Astrocyte (in vitro differentiated cells and primary cell): Measurements from ENCODE around the gene SNX10. TPM values are rescaled to one million over a fixed set of nuclear protein-coding genes. Genes with fewer than 3 reads are reported as not detected.

Experiments
- DNase-seq: peaks from one replicate; pipeline ENCODE4 v3.0.0-alpha.2; 2010; ENCODE audit warnings: low read depth
- FAIRE-seq: peaks from 2 replicates; lab custom pipeline; 2011; peaks lifted over from hg19 to GRCh38; lab: Jason Lieb, UNC
- H2AFZ ChIP-seq: 2 replicates; pipeline ENCODE4 v1.6.0; 2012; ENCODE audit warnings: low read depth, low read length, inconsistent platforms
- H3K27ac ChIP-seq: 2 replicates; pipeline ENCODE4 v1.5.1; 2011; ENCODE audit warnings: low read depth, low read length, inconsistent platforms
- H3K27me3 ChIP-seq: 2 replicates; pipeline ENCODE4 v1.6.0; 2011; ENCODE audit warnings: low read length, inconsistent platforms; ENCODE audit not compliant: insufficient read depth
- H3K36me3 ChIP-seq: 2 replicates; pipeline ENCODE4 v1.5.1; 2011; ENCODE audit warnings: low read length, inconsistent platforms; ENCODE audit not compliant: insufficient read depth
- H3K4me1 ChIP-seq: 2 replicates; pipeline ENCODE4 v1.5.1; 2011; ENCODE audit warnings: low read length, inconsistent platforms; ENCODE audit not compliant: insufficient read depth
- H3K4me2 ChIP-seq: 2 replicates; pipeline ENCODE4 v1.6.0; 2012; ENCODE audit warnings: low read length, inconsistent platforms
- H3K4me3 ChIP-seq: 2 replicates; pipeline ENCODE4 v1.5.1; 2011; ENCODE audit warnings: low read depth, mild to moderate bottlenecking, low read length, inconsistent platforms; ENCODE audit not compliant: insufficient read depth
- H3K79me2 ChIP-seq: 2 replicates; pipeline ENCODE4 v1.6.0; 2012; ENCODE audit warnings: mild to moderate bottlenecking, low read length, inconsistent platforms; ENCODE audit not compliant: insufficient read depth
- H3K9ac ChIP-seq: 2 replicates; pipeline ENCODE4 v1.6.0; 2012; ENCODE audit warnings: mild to moderate bottlenecking, low read length, inconsistent platforms
- H3K9me3 ChIP-seq: 2 replicates; pipeline ENCODE4 v1.5.1; 2012; ENCODE audit warnings: low read depth, mild to moderate bottlenecking, low read length, inconsistent platforms; ENCODE audit not compliant: insufficient read depth
- H4K20me1 ChIP-seq: 2 replicates; pipeline ENCODE4 v1.6.0; 2012; ENCODE audit warnings: low read length, inconsistent platforms; ENCODE audit not compliant: insufficient read depth
- H3K27ac Mint-ChIP-seq: one replicate; pipeline ENCODE4 v1.8.0; 2021; ENCODE audit warnings: mild to moderate bottlenecking, mixed read lengths; ENCODE audit not compliant: unreplicated experiment
- H3K27me3 Mint-ChIP-seq: one replicate; pipeline ENCODE4 v1.8.0; 2021; ENCODE audit warnings: low read depth, mixed read lengths; ENCODE audit not compliant: unreplicated experiment
- H3K36me3 Mint-ChIP-seq: one replicate; pipeline ENCODE4 v1.8.0; 2021; ENCODE audit warnings: low read depth, mixed read lengths; ENCODE audit not compliant: unreplicated experiment
- H3K4me1 Mint-ChIP-seq: one replicate; pipeline ENCODE4 v1.8.0; 2021; ENCODE audit warnings: low read depth, mixed read lengths; ENCODE audit not compliant: unreplicated experiment
- H3K4me3 Mint-ChIP-seq: one replicate; pipeline ENCODE4 v1.8.0; 2021; ENCODE audit warnings: mild to moderate bottlenecking, moderate library complexity, mixed read lengths; ENCODE audit not compliant: unreplicated experiment
- H3K9me3 Mint-ChIP-seq: one replicate; pipeline ENCODE4 v1.8.0; 2021; ENCODE audit warnings: mild to moderate bottlenecking, mixed read lengths; ENCODE audit not compliant: unreplicated experiment
- EZH2 ChIP-seq: IDR thresholded peaks from 2 replicates; pipeline ENCODE4 v1.6.1; 2012; ENCODE audit warnings: mild to moderate bottlenecking, low read length, inconsistent platforms; ENCODE audit not compliant: insufficient read depth
- total RNA-seq: library from RNA; stranded (reverse); gene quantifications from 2 replicates; pipeline ENCODE4 v1.2.1, GENCODE V29; 2021
- TF ChIP-seq, protein P1 (sequence below): IDR thresholded peaks from 2 replicates; pipeline ENCODE4 v1.5.1; 2011; ENCODE audit warnings: low read depth, mild to moderate bottlenecking, inconsistent platforms, low read length, moderate library complexity; ENCODE audit not compliant: insufficient read depth

SNX10 gene
- total RNA-seq, 1 donor from 2014 or later = 5.4 TPM

DNA sequence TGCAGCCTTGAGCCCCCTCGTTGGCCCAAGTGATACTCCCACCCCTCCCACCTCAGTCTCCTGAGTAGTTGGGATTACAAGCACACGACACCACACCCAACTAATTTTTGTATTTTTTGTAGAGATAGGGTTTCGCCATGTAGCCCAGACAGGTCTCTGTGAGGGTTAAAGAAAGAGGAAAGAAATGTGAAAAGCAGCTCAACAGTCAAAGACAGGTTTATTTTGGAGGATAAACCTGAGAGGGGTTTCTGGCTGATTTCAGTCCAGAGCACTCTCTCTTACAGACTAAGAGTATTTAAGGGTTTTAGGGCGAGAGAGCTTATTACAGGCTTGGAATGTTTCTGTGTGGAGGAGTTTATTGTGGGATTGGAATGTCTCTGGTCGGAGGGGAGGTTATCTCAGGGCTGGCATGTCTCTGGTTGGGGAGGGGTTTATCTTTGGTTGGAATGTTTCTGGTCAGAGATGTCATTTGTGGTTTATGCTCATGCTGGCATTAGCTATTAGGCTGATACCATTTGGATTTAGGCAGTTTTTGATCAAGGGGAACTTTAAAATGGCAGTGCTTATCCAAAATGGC is 26.1 kb upstream of the SNX10 start:
- no peaks in the 10 kb centered on the region for H3K79me2 ChIP-seq
- H3K9ac ChIP-seq = no peak overlapping the region
- no peak for FAIRE-seq
- no peaks in the 10 kb centered on the region for H3K4me1 ChIP-seq
- Mint-ChIP-seq H3K27ac (peak overlapping the region; percentile 93), H3K36me3 (no peaks in the 10 kb centered on the region), H3K4me1 (peaks cover 8% of the 10 kb centered on the region), H3K9me3 (peaks cover 14% of the 10 kb centered on the region), H3K4me3 (peak overlapping the region; percentile 34), H3K27me3 (no peaks in the 10 kb centered on the region)
- no peak overlapping the region for H3K4me3 ChIP-seq
- H4K20me1 ChIP-seq = no peaks in the 10 kb centered on the region
- peaks cover 4% of the 10 kb centered on the region for H3K9me3 ChIP-seq
- H2AFZ ChIP-seq = no peak overlapping the region
- H3K27me3 ChIP-seq = no peaks in the 10 kb centered on the region
- H3K36me3 ChIP-seq = no peaks in the 10 kb centered on the region
- DNase-seq = no peak
- H3K4me2 ChIP-seq = no peak overlapping the region
- no peak overlapping the region for H3K27ac ChIP-seq
- TF ChIP-seq, protein P1, sequence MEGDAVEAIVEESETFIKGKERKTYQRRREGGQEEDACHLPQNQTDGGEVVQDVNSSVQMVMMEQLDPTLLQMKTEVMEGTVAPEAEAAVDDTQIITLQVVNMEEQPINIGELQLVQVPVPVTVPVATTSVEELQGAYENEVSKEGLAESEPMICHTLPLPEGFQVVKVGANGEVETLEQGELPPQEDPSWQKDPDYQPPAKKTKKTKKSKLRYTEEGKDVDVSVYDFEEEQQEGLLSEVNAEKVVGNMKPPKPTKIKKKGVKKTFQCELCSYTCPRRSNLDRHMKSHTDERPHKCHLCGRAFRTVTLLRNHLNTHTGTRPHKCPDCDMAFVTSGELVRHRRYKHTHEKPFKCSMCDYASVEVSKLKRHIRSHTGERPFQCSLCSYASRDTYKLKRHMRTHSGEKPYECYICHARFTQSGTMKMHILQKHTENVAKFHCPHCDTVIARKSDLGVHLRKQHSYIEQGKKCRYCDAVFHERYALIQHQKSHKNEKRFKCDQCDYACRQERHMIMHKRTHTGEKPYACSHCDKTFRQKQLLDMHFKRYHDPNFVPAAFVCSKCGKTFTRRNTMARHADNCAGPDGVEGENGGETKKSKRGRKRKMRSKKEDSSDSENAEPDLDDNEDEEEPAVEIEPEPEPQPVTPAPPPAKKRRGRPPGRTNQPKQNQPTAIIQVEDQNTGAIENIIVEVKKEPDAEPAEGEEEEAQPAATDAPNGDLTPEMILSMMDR = no peak
- no peak for TF ChIP-seq EZH2

DNA sequence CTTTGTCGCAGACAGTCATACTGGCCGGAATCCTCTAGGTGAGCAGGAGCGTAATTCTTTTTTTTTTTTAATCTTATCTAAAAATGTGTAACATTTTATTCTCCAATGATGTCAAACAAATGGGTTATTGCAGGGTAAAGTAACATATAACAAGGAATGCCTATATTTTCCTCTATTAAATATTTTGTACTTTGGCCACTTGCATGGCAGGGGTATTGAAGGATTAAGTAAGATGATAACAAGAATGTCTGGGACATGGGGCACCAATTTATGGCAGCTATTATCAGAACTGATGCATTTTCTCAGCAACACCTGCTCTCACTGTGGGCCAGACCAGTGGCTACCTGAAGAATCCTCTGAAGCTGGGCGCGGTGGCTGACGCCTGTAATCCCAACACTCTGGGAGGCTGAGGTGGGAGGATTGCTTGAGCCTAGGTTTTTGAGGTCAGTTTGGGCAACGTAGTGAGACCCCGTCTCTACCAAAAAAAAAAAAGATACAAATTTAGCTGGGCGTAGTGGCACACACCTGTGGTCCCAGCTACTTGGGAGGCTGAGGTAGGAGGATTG is 24.0 kb upstream of the SNX10 start:
- H3K27me3 ChIP-seq = no peaks in the 10 kb centered on the region
- DNase-seq = no peak
- no peak overlapping the region for H2AFZ ChIP-seq
- no peak for FAIRE-seq
- no peaks in the 10 kb centered on the region for H4K20me1 ChIP-seq
- H3K9ac ChIP-seq = no peak overlapping the region
- no peak overlapping the region for H3K4me2 ChIP-seq
- Mint-ChIP-seq H3K36me3 (no peaks in the 10 kb centered on the region), H3K4me1 (peaks cover 8% of the 10 kb centered on the region), H3K4me3 (no peak overlapping the region), H3K27me3 (peaks cover 3% of the 10 kb centered on the region), H3K9me3 (peaks cover 14% of the 10 kb centered on the region), H3K27ac (no peak overlapping the region)
- no peak overlapping the region for H3K27ac ChIP-seq
- no peak overlapping the region for H3K4me3 ChIP-seq
- H3K79me2 ChIP-seq = no peaks in the 10 kb centered on the region
- H3K36me3 ChIP-seq = no peaks in the 10 kb centered on the region
- no peaks in the 10 kb centered on the region for H3K4me1 ChIP-seq
- no peak for TF ChIP-seq EZH2
- TF ChIP-seq, protein P1 = no peak
- peaks cover 4% of the 10 kb centered on the region for H3K9me3 ChIP-seq

DNA sequence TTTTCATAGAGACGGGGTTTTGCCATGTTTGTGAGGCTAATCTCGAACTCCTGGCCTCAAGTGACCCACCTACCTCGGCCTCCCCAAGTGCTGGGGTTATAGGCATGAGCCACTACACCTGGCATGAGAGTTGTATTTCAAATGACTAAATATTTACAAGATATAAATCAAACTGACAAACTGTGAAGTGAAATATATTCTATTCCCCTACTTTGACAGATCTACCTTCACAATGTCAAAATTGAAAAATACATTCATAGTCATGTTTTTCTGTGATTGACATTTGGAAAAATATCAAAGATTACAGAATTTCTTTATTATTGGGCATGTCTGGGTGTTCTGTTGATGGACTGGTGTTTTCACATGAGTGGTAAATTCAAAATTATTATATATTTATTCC is 16.4 kb upstream of the SNX10 start:
- no peak for FAIRE-seq

More for the DNA sequence above, 16.4 kb upstream of the SNX10 start:
- no peaks in the 10 kb centered on the region for H3K27me3 ChIP-seq
- TF ChIP-seq, protein P1 = no peak
- TF ChIP-seq EZH2 = no peak
- no peak overlapping the region for H3K4me3 ChIP-seq
- H3K27ac ChIP-seq = no peak overlapping the region
- no peak for DNase-seq
- no peak overlapping the region for H3K4me3 Mint-ChIP-seq
- no peaks in the 10 kb centered on the region for H3K9me3 ChIP-seq
- H3K27ac Mint-ChIP-seq = no peak overlapping the region
- H3K4me1 ChIP-seq = no peaks in the 10 kb centered on the region
- no peaks in the 10 kb centered on the region for H3K79me2 ChIP-seq
- H4K20me1 ChIP-seq = no peaks in the 10 kb centered on the region
- H2AFZ ChIP-seq = no peak overlapping the region
- H3K27me3 Mint-ChIP-seq = peaks cover 3% of the 10 kb centered on the region
- H3K4me1 Mint-ChIP-seq = no peaks in the 10 kb centered on the region
- no peaks in the 10 kb centered on the region for H3K36me3 ChIP-seq
- no peaks in the 10 kb centered on the region for H3K36me3 Mint-ChIP-seq
- H3K9me3 Mint-ChIP-seq = no peaks in the 10 kb centered on the region
- no peak overlapping the region for H3K9ac ChIP-seq
- no peak overlapping the region for H3K4me2 ChIP-seq
